ENCODE results near the gene FAF1.
"Not testable (repeated sequence)": the region's sequence is repeated elsewhere in the genome, so short reads cannot be mapped to it uniquely, and the experiment has no call there.

The FAF1 gene

GRCh38 chr1:50901872-50902271 lies 58.2 kb downstream of the FAF1 start:
- DNase-seq = no peak

- DNase-seq = no peak
Measured at GRCh38 chr1:50898773-50899172, 61.3 kb downstream of the FAF1 start.

GRCh38 chr1:50894340-50894739 lies 65.7 kb downstream of the FAF1 start:
- no peak for DNase-seq

- no peak for DNase-seq
Measured at GRCh38 chr1:50893466-50893865, 66.6 kb downstream of the FAF1 start.

GRCh38 chr1:50887555-50887954 lies 72.5 kb downstream of the FAF1 start:
- not testable (repeated sequence) for DNase-seq

GRCh38 chr1:50880373-50880772 lies 79.7 kb downstream of the FAF1 start:
- DNase-seq = no peak

GRCh38 chr1:50879137-50879536 lies 80.9 kb downstream of the FAF1 start:
- DNase-seq = no peak

GRCh38 chr1:50878434-50878833 lies 81.6 kb downstream of the FAF1 start:
- no peak for DNase-seq

GRCh38 chr1:50877641-50878040 lies 82.4 kb downstream of the FAF1 start:
- no peak for DNase-seq

GRCh38 chr1:50873458-50874187 lies 86.4 kb downstream of the FAF1 start:
- DNase-seq = peak in 1 of 2 donors; percentile 9

GRCh38 chr1:50864845-50865244 lies 95.2 kb downstream of the FAF1 start:
- DNase-seq = not testable (repeated sequence)

- DNase-seq = no peak
Measured at GRCh38 chr1:50861772-50862171, 98.3 kb downstream of the FAF1 start.

GRCh38 chr1:50860702-50861101 lies 99.4 kb downstream of the FAF1 start:
- no peak for DNase-seq

- no peak for DNase-seq
Measured at GRCh38 chr1:50860256-50860655, 99.8 kb downstream of the FAF1 start.

- no peak for DNase-seq
Measured at GRCh38 chr1:50859657-50860056, 100.4 kb downstream of the FAF1 start.

GRCh38 chr1:50858761-50859160 lies 101.3 kb downstream of the FAF1 start:
- no peak for DNase-seq

GRCh38 chr1:50857702-50858101 lies 102.4 kb downstream of the FAF1 start:
- no peak for DNase-seq

- no peak for DNase-seq
Measured at GRCh38 chr1:50853325-50853724, 106.7 kb downstream of the FAF1 start.

- DNase-seq = no peak
Measured at GRCh38 chr1:50852889-50853288, 107.2 kb downstream of the FAF1 start.

GRCh38 chr1:50851466-50851865 lies 108.6 kb downstream of the FAF1 start:
- no peak for DNase-seq

- no peak for DNase-seq
Measured at GRCh38 chr1:50851034-50851433, 109.0 kb downstream of the FAF1 start.

- DNase-seq = no peak
Measured at GRCh38 chr1:50847303-50847702, 112.8 kb downstream of the FAF1 start.

- no peak for DNase-seq
Measured at GRCh38 chr1:50846224-50846839, 113.7 kb downstream of the FAF1 start.

- peak in 1 of 2 donors; percentile 4 for DNase-seq
Measured at GRCh38 chr1:50841791-50842387, 118.2 kb downstream of the FAF1 start.
